Measurements from ENCODE around the gene COX4I2.

DNA sequence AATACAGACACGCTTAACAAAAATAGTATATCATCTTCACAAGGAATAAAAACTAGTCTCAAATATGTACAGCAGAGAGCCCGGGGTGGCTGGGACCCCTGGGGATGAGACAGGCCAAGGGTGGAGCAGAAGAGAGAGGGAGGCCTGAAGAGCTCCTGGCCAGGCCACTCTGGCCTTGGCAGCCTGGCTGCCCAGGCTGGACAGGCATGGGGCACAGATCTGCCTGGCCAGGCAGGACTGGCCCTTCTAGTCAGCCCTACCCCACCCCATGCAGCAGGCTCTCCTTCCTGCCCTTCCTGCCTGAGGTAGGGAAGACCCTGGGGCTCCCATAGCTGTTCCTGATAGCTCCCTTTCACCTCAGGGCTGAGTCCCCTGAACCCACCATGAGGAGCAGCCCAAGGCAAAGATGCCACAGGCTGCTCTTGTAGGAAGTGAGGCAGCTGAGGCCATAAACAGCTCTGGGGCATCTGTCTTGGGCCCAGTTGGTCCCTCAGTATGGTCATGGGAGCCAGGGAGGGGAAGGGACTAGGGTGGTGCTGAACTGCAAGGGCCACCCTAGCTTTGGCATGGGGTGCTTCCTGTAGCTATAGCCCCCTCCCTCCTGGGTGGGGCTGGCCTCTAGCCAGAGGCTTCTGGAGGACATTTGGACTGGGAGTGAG is 27.1 kb downstream of the COX4I2 start:
- TF ChIP-seq ZNF114 (tag by site-specific recombination; IDR thresholded peaks at IDR 0.05) (no peak), MZF1 (tag by site-specific recombination; IDR thresholded peaks at IDR 0.05; ENCODE audit: borderline replicate concordance) (no peak)
- TF ChIP-seq, protein P1, sequence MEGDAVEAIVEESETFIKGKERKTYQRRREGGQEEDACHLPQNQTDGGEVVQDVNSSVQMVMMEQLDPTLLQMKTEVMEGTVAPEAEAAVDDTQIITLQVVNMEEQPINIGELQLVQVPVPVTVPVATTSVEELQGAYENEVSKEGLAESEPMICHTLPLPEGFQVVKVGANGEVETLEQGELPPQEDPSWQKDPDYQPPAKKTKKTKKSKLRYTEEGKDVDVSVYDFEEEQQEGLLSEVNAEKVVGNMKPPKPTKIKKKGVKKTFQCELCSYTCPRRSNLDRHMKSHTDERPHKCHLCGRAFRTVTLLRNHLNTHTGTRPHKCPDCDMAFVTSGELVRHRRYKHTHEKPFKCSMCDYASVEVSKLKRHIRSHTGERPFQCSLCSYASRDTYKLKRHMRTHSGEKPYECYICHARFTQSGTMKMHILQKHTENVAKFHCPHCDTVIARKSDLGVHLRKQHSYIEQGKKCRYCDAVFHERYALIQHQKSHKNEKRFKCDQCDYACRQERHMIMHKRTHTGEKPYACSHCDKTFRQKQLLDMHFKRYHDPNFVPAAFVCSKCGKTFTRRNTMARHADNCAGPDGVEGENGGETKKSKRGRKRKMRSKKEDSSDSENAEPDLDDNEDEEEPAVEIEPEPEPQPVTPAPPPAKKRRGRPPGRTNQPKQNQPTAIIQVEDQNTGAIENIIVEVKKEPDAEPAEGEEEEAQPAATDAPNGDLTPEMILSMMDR (tag by site-specific recombination; IDR thresholded peaks at IDR 0.05): no peak
- TF ChIP-seq, protein P2, sequence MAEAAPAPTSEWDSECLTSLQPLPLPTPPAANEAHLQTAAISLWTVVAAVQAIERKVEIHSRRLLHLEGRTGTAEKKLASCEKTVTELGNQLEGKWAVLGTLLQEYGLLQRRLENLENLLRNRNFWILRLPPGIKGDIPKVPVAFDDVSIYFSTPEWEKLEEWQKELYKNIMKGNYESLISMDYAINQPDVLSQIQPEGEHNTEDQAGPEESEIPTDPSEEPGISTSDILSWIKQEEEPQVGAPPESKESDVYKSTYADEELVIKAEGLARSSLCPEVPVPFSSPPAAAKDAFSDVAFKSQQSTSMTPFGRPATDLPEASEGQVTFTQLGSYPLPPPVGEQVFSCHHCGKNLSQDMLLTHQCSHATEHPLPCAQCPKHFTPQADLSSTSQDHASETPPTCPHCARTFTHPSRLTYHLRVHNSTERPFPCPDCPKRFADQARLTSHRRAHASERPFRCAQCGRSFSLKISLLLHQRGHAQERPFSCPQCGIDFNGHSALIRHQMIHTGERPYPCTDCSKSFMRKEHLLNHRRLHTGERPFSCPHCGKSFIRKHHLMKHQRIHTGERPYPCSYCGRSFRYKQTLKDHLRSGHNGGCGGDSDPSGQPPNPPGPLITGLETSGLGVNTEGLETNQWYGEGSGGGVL (tag by site-specific recombination; IDR thresholded peaks at IDR 0.05): no peak
